Ishikawa (cell line): ENCODE measurements around the gene MYO9A.

Source experiments
- CEBPB ChIP-seq: IDR thresholded peaks from 2 replicates; pipeline ENCODE4 v1.6.1; 2012
- EGR1 ChIP-seq: IDR thresholded peaks from 2 replicates; pipeline ENCODE4 v1.6.1; 2012
- EP300 ChIP-seq: IDR thresholded peaks from 2 replicates; pipeline ENCODE4 v1.6.1; 2012; ENCODE audit warnings: borderline replicate concordance
- FOXM1 ChIP-seq: IDR thresholded peaks from 2 replicates; pipeline ENCODE4 v1.6.1; 2012; ENCODE audit warnings: low read depth, borderline replicate concordance
- MAX ChIP-seq: IDR thresholded peaks from 2 replicates; pipeline ENCODE4 v1.6.1; 2012
- REST ChIP-seq: IDR thresholded peaks from 2 replicates; pipeline ENCODE4 v1.6.1; 2012; ENCODE audit warnings: low read depth, mild to moderate bottlenecking
- TCF12 ChIP-seq: IDR thresholded peaks from 2 replicates; pipeline ENCODE4 v1.6.1; 2012; ENCODE audit warnings: low read depth
- YY1 ChIP-seq: IDR thresholded peaks from 2 replicates; pipeline ENCODE4 v1.6.1; 2012; ENCODE audit warnings: low read depth

GRCh38 chr15:71817351-71817750 is 300.6 kb downstream of the MYO9A start:
- TF ChIP-seq FOXM1 = no peak
- no peak for TF ChIP-seq EP300
- TF ChIP-seq CEBPB = no peak
- no peak for TF ChIP-seq YY1
- no peak for TF ChIP-seq MAX
- TF ChIP-seq EGR1 = no peak
- no peak for TF ChIP-seq REST
- TF ChIP-seq TCF12 = no peak
